Hair follicular keratinocyte (primary cell): ENCODE measurements around the gene HTN3. TPM values are rescaled to one million over a fixed set of nuclear protein-coding genes. Genes with fewer than 3 reads are reported as not detected.

Experiments
- total RNA-seq: library from RNA; depleted of rRNA; stranded (reverse); fragments of >200 nt; gene quantifications from 2 replicates; pipeline ENCODE4 v1.2.3, GENCODE V29; 2015

Gene HTN3
- total RNA-seq: not detected in 2 replicates

DNA sequence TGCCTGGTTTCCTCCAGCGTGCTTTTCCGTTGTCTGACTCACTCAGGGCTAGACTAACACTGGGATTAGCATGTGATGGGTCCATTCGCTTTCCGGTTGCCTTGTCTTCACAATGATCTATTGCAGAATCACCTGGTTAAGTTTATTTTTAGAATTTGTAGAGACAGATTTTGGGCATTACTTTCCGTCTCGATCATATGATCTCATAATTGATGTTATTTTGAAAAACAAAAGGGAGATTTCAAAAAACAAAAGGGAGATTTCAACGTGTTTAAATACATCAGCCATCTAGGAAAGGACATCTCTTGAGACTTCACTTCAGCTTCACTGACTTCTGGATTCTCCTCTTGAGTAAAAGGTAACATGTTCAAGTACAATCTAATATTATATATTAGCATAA, at the start of gene HTN3:
Gene HTN3, plus strand, starts transcription at position 301 of the 400 bp plus-strand sequence. CDS start 2,282 bp downstream, outside the sequence.

DNA sequence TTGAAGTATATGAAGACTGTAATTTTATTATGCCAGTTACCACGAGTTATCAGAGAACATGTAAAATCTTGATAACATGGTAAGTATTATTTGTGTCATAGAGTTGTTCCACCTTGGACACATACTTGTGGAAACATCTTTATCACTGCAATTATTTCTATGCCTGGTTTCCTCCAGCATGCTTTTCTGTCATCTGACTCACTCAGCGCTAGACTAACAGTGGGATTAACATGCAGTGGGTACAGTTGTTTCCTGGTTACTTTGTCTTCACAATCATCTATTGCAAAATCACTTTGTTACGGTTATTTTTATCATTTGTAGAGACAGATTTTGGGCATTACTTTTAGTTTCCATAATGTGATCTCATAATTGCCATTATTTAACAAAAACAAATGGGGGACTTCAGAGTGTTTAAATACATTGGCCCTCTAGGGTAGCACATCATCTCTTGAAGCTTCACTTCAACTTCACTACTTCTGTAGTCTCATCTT, 32.7 kb upstream of the HTN3 start, which contains the start of gene STATH:
Gene STATH, plus strand, starts transcription at position 441 of the 491 bp plus-strand sequence. CDS start 2,472 bp downstream, outside the sequence.

DNA sequence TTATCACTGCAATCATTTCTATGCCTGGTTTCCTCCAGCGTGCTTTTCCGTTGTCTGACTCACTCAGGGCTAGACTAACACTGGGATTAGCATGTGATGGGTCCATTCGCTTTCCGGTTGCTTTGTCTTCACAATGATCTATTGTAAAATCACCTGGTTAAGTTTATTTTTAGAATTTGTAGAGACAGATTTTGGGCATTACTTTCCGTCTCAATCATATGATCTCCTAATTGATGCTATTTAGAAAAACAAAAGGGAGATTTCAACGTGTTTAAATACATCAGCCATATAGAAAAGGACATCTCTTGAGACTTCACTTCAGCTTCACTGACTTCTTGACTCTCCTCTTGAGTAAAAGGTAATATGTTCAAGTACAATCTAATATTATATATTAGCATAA, 21.9 kb downstream of the HTN3 start, which contains the start of gene HTN1:
Gene HTN1, plus strand, starts transcription at position 301 of the 400 bp plus-strand sequence. CDS start 2,639 bp downstream, outside the sequence.

Other genes with a start within 250 kb of the HTN3 start
- 0.42 and 1.2 TPM in 2 replicates for gene SULT1E1, start 168.3 kb upstream of the HTN3 start, total RNA-seq
- gene CSN1S1, start 97.4 kb upstream of the HTN3 start, total RNA-seq: not detected in 2 replicates
- not detected in 2 replicates for gene CSN2, start 62.7 kb upstream of the HTN3 start, total RNA-seq
- not detected in 2 replicates for gene STATH, start 32.5 kb upstream of the HTN3 start, total RNA-seq
- gene HTN1, start 22.0 kb downstream of the HTN3 start, total RNA-seq: not detected in 2 replicates
- not detected in 2 replicates for gene PRR27, start 125.8 kb downstream of the HTN3 start, total RNA-seq
- not detected in 2 replicates for gene ODAM, start 167.3 kb downstream of the HTN3 start, total RNA-seq
- gene FDCSP, start 197.7 kb downstream of the HTN3 start, total RNA-seq: not detected in 2 replicates
- not detected in 2 replicates for gene CSN3, start 214.1 kb downstream of the HTN3 start, total RNA-seq